OCI-LY7 (cell line): ENCODE data around the gene EGFL8. TPM values are rescaled to one million over a fixed set of nuclear protein-coding genes. Genes with fewer than 3 reads are reported as not detected.

Source experiments
- BruUV-seq: library from RNA; stranded (reverse); fragments of 400-500 nt; replicated peaks from 2 replicates; lab custom pipeline; 2021; lab: Mats Ljungman, UMichigan
- CTCF ChIA-PET: fragments of 300-600 bp; sonication (Branson Sonifier 250); formaldehyde crosslinking; loops from one replicate; lab custom pipeline; 2022; ENCODE audit warnings: antibody characterized with exemption; ENCODE audit not compliant: unreplicated experiment; lab: Charles Lee
- POLR2A ChIA-PET: fragments of 300-600 bp; sonication (Branson Sonifier 250); formaldehyde crosslinking; loops from one replicate; lab custom pipeline; 2022; ENCODE audit warnings: antibody characterized with exemption; lab: Charles Lee
- DNase-seq: peaks from one replicate; pipeline ENCODE4 v3.0.0-alpha.2; 2015; ENCODE audit warnings: low spot score
- H2AFZ ChIP-seq: fragments of 200-600 bp; sonication (generic), shearing (Covaris generic); 2 replicates; pipeline ENCODE4 v1.6.1; 2014; ENCODE audit warnings: mild to moderate bottlenecking, antibody characterized with exemption, low read length, moderate library complexity
- H3K27ac ChIP-seq: fragments of 200-600 bp; sonication (generic); 2 replicates; pipeline ENCODE4 v1.5.1; 2014; ENCODE audit warnings: mixed run types, low read depth, mild to moderate bottlenecking, moderate library complexity, low read length, inconsistent platforms; ENCODE audit not compliant: poor library complexity, severe bottlenecking
- H3K36me3 ChIP-seq: fragments of 200-600 bp; sonication (generic); 2 replicates; pipeline ENCODE4 v1.6.1; 2014; ENCODE audit warnings: mild to moderate bottlenecking, antibody characterized with exemption, low read length, moderate library complexity, mixed read lengths; ENCODE audit not compliant: insufficient read depth
- H3K4me1 ChIP-seq: fragments of 200-600 bp; sonication (generic); 2 replicates; pipeline ENCODE4 v1.5.1; 2014; ENCODE audit warnings: mild to moderate bottlenecking, low read length; ENCODE audit not compliant: insufficient read depth, poor library complexity, severe bottlenecking
- H3K4me2 ChIP-seq: fragments of 200-600 bp; sonication (generic); 2 replicates; pipeline ENCODE4 v1.6.1; 2014; ENCODE audit warnings: mild to moderate bottlenecking, low read length
- H3K4me3 ChIP-seq: fragments of 200-600 bp; sonication (generic); 2 replicates; pipeline ENCODE4 v1.5.1; 2014; ENCODE audit warnings: mild to moderate bottlenecking, low read depth, low read length; ENCODE audit not compliant: poor library complexity, severe bottlenecking
- H3K79me2 ChIP-seq: fragments of 200-600 bp; sonication (generic); 2 replicates; pipeline ENCODE4 v1.6.1; 2016; ENCODE audit warnings: low read depth, mild to moderate bottlenecking, low read length, moderate library complexity, mixed read lengths; ENCODE audit not compliant: insufficient read depth
- H3K9me2 ChIP-seq: fragments of 200-600 bp; sonication (generic); 2 replicates; pipeline ENCODE4 v1.6.1; 2016; ENCODE audit warnings: mild to moderate bottlenecking, low read length, mixed read lengths; ENCODE audit not compliant: insufficient read depth
- H3K9me3 ChIP-seq: fragments of 200-600 bp; sonication (generic); 2 replicates; pipeline ENCODE4 v1.6.1; 2014; ENCODE audit warnings: mild to moderate bottlenecking, mixed run types, low read length, mixed read lengths
- H4K20me1 ChIP-seq: fragments of 200-600 bp; sonication (generic); 2 replicates; pipeline ENCODE4 v1.6.1; 2014; ENCODE audit warnings: mild to moderate bottlenecking, antibody characterized with exemption, low read length, moderate library complexity, mixed read lengths; ENCODE audit not compliant: insufficient read depth
- EZH2phosphoT487 ChIP-seq: fragments of 200-600 bp; sonication (generic); IDR thresholded peaks from 2 replicates; pipeline ENCODE4 v1.6.1; 2018; ENCODE audit warnings: low read depth, borderline replicate concordance, mild to moderate bottlenecking, mixed run types, antibody characterized with exemption, low read length, moderate library complexity, mixed read lengths
- intact Hi-C: fragments of 100-400 bp; cut with micrococcal nuclease; formaldehyde crosslinking; loops from one replicate; pipeline ENCODE4 v1.10.0; 2022; ENCODE audit not compliant: unreplicated experiment
- total RNA-seq, 2 experiments: library from RNA; depleted of rRNA in 1 of 2; stranded (reverse); fragments of >200 nt in 1 of 2; shearing (Covaris generic) in 1 of 2; gene quantifications; 2 replicates each; pipeline ENCODE4 v1.2.3, GENCODE V29; 2014 to 2022
- TF ChIP-seq, protein P1 (sequence below): fragments of 200-600 bp; sonication (generic); conservative IDR thresholded peaks from 2 replicates; pipeline ENCODE4 v1.5.1; 2014; ENCODE audit warnings: mild to moderate bottlenecking, antibody characterized with exemption, low read length, moderate library complexity, mixed read lengths

EGFL8 gene
- total RNA-seq, 2 experiments from 2014 or later = 7.4 to 21.6 TPM

GRCh38 chr6:32149932-32150870 is 14.2 kb upstream of the EGFL8 start:
- Histone ChIP-seq H2AFZ (no peak overlapping the region), H4K20me1 (no peaks in the 10 kb centered on the region), H3K27ac (no peak overlapping the region), H3K4me3 (no peak overlapping the region), H3K4me1 (peaks cover 16% of the 10 kb centered on the region), H3K9me3 (no peaks in the 10 kb centered on the region), H3K36me3 (no peaks in the 10 kb centered on the region), H3K79me2 (no peaks in the 10 kb centered on the region; the same call in 1 of the 2 replicates), H3K4me2 (no peak overlapping the region), H3K9me2 (no peaks in the 10 kb centered on the region)
- intact Hi-C loops = no loop called here
- no peak for DNase-seq
- TF ChIP-seq, protein P1, sequence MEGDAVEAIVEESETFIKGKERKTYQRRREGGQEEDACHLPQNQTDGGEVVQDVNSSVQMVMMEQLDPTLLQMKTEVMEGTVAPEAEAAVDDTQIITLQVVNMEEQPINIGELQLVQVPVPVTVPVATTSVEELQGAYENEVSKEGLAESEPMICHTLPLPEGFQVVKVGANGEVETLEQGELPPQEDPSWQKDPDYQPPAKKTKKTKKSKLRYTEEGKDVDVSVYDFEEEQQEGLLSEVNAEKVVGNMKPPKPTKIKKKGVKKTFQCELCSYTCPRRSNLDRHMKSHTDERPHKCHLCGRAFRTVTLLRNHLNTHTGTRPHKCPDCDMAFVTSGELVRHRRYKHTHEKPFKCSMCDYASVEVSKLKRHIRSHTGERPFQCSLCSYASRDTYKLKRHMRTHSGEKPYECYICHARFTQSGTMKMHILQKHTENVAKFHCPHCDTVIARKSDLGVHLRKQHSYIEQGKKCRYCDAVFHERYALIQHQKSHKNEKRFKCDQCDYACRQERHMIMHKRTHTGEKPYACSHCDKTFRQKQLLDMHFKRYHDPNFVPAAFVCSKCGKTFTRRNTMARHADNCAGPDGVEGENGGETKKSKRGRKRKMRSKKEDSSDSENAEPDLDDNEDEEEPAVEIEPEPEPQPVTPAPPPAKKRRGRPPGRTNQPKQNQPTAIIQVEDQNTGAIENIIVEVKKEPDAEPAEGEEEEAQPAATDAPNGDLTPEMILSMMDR = no peak
- no peak for TF ChIP-seq EZH2phosphoT487
- CTCF ChIA-PET = no interaction called here
- BruUV-seq = no TSS peak
- POLR2A ChIA-PET = no interaction called here

DNA sequence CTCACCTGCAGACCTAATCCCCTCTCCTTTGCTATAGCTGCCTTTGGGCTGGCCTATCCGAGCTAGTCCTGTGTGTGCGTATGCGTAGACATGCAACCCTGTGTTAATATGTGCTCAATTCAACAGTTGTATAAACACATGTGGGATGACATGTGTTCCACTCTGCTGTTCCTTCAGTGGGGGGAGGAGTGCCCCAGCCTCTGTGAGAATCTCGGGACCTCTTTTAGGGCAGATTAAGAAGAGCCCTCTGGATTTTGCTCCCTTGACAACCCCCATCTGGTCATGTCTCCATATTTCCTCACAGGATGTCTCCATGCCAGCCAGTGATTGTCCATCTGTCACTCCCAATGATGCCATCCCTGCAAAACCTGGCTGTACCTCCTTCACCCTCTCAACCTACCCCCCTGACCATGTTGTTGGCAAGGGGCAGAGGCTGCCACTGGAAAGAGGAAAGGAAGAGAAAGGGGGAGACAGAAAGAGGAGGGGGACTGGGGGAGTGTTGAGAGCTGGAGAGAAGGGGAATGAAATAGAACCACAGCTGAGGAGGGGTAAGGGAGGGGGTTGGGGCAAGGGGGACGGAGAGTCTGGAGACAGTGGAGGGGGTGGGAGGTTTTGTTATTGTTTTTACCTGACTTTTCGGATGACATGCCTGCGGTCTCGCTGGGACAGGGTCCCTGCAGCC is 13.1 kb upstream of the EGFL8 start:
- no peak overlapping the region for H2AFZ ChIP-seq
- no peaks in the 10 kb centered on the region; the same call in 1 of the 2 replicates for H3K79me2 ChIP-seq
- CTCF ChIA-PET = no interaction called here
- intact Hi-C loops = no loop called here
- no peak for DNase-seq
- no peaks in the 10 kb centered on the region for H3K9me3 ChIP-seq
- H3K9me2 ChIP-seq = no peaks in the 10 kb centered on the region
- BruUV-seq = no TSS peak
- no peak overlapping the region for H3K4me2 ChIP-seq
- TF ChIP-seq, protein P1 = no peak
- no peak for TF ChIP-seq EZH2phosphoT487
- H3K4me3 ChIP-seq = no peak overlapping the region
- H3K4me1 ChIP-seq = peaks cover 23% of the 10 kb centered on the region
- H4K20me1 ChIP-seq = no peaks in the 10 kb centered on the region
- peaks cover 7% of the 10 kb centered on the region for H3K36me3 ChIP-seq
- POLR2A ChIA-PET = no interaction called here
- no peak overlapping the region for H3K27ac ChIP-seq
